NCI-H1048 (cell line): ENCODE data around the gene PTPRN2.

Experiments used
- DNase-seq: peaks from one replicate; lab custom pipeline; 2025; lab: John Stamatoyannopoulos, UW

Gene PTPRN2

GRCh38 chr7:157587805-157588560 is 999.6 kb downstream of the PTPRN2 start:
- no peak for DNase-seq

DNA sequence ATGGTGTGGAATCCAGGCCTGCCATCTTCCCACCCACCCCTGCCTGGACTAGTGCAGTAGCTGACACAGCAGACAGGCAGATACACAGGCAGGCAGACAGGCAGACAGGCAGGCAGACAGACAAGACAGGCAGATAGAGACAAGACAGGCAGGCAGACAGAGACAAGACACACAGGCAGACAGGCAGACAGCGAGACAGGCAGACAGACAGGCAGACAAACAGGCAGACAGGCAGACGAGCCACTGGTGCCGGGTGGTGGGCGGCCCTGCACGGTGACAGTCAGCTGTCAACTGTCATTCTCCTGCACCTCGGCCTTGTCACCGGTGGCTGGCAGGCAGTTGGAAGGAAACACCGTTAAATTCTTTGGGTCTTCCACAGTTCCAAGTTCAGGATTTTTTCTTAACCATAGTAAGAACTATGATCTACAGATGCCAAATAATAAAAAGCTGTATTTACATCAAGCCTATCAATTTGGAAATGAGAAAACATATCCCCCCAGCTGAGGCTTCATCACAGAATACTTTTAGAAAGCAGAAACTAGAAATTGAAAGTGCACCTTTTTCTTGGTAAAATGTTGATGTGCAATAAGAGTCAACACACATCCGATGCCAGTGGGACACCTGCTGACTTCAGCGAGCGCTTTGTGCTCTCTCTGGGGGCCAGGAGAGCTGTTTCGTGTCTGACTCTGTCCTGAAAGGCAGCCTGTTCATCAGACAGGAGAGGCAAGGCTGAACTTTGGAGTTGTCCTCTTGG is 1000.4 kb downstream of the PTPRN2 start:
- DNase-seq = no peak

- no peak for DNase-seq
Observed at GRCh38 chr7:157586426-157586955, 1001.1 kb downstream of the PTPRN2 start.

- DNase-seq = no peak
Observed at GRCh38 chr7:157585113-157585861, 1002.3 kb downstream of the PTPRN2 start.

GRCh38 chr7:157584420-157584819 is 1003.2 kb downstream of the PTPRN2 start:
- no peak for DNase-seq

DNA sequence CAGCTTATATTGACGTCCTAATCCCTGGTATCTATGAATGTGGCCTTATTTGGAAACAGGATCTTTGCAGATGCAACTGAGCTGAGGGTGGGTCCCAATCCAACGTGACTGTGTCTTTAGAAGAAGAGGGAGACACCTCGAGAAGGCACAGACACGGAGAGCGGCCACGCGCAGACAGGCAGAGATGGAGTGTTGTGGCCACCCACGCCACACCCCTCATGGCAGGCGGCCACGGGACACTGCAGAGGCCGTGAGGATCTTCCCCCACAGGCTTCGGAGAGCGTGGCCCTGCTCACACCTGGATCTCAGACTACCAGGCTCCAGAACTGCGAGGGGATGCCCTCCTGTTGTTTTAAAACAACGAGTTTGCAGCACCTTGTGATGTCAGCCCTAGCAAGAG is 1005.9 kb downstream of the PTPRN2 start:
- DNase-seq = no peak

DNA sequence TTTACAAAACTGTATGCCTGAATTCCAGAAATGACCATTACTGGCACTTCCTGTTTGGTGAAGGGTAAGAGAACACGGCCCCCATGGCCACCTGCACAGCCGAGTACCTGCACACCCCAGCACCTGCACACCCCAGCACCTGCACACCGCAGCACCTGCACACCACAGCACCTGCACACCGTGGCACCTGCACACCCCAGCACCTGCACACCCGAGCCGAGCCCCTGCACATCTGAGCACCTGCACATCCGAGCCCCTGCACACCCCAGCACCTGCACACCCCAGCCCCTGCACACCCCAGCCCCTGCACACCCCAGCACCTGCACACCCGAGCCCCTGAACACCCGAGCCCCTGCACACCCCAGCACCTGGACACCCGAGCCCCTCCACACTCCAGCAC is 1007.3 kb downstream of the PTPRN2 start:
- no peak for DNase-seq

DNA sequence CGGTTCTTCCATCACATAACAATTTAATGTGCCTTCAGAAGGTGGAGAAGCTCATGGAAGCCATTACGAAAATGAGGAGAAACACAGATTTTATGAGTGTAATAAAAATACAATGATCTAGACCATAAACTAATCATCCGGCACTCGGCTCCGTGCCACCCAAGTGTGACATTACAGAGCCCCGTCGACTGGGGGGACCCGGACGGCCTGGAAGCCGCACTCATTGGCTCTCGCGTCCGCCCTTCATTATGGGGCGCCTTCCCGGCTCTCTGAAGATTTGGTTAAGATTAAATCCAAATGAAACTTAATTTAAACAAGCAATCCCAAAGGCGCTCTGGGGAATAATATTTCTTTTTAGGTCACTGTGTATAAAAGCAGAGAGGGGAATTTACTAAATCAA is 1008.2 kb downstream of the PTPRN2 start:
- DNase-seq = no peak

DNA sequence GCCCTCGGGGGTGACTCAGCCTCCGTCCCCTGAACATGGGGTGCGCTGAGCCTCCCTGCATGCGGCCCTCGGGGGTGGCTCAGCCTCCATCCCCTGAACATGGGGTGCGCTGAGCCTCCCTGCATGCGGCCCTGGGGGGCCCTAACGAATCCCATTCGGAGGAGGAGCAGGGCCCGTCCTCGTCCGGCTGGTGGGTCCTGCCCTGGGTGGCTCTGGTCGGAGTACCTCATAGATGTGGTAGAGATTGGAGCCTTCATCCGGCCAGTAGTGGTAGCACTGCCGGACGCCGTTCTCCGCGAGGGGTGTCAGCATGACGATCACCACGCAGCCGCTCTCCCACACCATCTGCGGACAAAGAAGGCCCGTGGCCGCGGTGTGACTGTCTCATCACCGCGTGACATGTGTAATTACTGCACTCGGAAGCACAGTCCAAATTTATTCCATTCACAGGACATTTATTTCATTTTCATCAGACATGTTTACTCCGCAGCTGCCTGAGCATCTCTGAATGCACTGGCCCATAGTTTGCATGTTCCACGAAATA is 1009.8 kb downstream of the PTPRN2 start:
- DNase-seq = no peak

- DNase-seq = no peak
Observed at GRCh38 chr7:157577061-157577460, 1010.6 kb downstream of the PTPRN2 start.

GRCh38 chr7:157576415-157576814 is 1011.2 kb downstream of the PTPRN2 start:
- DNase-seq = no peak

- DNase-seq = no peak
Observed at GRCh38 chr7:157575777-157576176, 1011.8 kb downstream of the PTPRN2 start.

DNA sequence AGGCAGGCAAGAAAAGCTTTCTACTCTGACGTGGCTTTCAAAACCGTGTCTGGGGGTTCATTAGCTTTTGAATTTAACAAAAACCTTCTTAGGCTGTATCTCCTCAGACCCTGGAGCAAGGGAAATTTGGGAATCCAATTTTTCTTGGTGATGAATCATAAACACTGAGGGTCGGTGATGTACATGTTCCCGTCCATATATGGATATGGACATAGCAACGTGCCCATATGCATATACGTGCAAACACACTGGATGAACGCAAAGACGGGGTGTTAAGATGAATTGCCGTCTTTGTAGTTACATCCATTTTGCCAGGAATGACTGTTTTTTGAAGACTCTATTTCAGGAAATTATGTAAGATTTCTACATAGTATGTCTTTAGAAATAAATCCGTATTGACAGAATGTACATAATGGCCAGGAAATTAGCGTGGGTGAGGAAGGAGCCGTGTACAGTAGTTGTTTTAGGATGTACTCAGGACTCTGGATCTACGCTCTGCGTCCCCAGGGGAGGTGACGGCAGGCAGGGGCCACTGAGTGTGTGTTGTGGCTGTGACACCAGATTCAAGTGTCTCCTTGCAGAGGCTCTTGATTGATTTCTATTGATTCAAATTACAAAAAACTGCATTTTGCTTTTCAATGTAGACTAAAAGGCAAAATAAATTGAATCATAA is 1012.6 kb downstream of the PTPRN2 start:
- no peak for DNase-seq

DNA sequence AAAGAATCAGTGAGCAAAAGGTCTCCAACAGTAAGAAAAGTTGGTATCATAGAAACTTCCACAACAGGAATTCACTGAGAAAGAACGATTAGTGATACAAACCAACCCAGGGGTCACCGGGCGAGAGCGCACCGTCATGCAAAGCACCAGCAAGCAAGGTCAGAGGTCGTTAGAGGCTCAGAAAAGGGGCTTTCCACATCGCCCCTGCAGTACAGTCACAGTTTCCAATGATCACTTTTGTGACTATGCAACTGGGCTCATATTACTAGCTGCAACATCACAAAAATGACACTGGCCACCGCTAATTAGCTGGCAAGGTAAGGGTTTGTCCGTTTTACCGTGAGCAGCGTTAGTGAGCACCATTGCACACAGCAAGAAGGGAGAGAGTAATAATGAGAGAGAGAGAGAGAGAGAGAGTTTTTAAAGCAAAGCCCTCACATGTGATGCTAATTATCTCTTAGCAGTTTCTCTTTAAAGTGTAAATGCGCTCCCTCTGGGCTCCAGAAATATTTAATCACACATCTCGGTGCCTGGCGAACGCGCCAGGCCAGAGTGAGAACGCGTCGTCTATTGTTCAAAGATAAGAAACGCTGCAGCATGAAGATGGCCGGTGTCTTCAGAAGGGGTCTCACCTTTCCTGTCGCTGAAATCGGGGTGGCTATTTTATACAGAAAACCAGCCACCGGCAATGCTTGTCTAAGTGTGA is 1013.4 kb downstream of the PTPRN2 start:
- DNase-seq = no peak

DNA sequence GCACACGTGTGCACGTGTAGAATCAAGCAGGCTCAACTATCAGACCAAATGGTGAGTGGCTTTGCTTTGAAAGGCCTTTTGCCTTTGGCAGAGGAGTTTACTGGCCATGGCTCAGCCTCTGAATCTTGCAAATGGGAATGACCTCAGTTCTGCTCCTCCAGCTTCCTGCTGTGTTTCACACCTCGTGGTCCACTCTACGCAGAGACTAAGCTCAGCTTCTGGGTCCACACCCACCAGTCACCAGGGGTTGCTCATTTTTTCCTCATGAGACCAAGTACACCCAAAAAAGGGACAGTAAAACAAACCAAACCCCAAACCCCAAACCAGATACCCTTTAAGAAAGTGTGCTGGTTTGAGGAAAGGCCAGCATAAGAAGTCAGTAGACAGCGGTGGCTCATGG is 1014.4 kb downstream of the PTPRN2 start:
- DNase-seq = no peak

GRCh38 chr7:157572622-157573021 is 1015.0 kb downstream of the PTPRN2 start:
- DNase-seq = no peak

- DNase-seq = no peak
Observed at GRCh38 chr7:157570531-157571200, 1017.0 kb downstream of the PTPRN2 start.

- no peak for DNase-seq
Observed at GRCh38 chr7:157569967-157570366, 1017.7 kb downstream of the PTPRN2 start.

DNA sequence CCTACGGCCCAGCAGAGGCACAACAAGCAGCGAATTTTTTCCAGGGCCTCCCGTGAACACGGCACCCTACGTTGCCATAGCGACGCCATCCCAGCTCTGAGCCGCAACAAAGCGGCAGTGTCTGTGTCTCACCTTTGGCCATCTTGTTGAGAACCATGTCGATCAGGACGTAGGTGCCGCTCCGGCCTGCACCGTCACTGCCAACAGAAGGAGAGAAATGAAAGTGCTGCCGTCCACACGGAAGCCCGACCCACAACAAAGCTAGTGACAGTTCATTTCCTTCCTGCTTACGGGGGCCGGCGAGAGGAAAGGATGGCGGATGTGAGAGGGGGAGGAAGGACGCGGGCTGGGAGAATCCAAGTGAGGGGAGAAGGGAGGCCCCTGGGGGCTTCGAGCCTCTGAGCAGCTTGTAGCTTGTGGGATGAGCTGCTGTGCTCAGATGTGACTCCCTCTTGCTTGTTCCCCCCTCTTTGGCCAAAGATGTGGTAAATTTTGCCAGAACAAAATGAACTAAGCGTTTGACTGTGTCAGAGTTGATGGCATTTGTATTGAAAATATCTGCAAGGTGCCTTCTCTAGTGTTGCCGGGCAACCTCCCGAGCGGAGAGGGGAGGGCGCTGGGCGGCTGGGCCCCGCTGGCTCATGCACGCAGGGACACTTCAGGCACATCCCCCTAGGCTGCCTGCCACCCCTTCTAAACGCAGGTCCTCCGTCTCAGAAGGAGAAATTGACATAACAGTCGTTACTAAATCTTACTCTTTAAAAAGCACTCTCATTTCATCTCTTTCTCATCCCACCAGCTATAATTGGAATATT is 1018.6 kb downstream of the PTPRN2 start:
- DNase-seq = no peak
